Measurements from ENCODE around the gene RGS17.

RGS17 gene

DNA sequence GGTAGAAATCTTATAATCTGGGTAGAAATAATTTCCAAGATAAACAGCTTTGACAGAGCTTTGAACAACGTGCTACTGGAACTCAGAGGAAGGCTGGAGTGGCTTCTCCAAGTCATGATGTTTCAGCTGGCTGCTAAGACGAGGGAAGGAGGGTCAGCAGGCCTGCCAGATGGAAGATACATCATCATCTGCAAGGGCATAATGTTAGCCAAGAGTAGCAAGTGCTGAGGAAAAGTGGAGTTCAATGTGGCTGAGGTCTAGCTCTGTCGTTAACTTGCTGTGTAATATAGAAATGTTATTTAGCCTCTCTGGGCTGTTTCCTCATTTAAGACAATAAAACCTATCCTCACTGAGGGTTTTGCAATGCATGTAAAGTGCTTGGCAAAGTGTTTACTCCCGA lies 35.1 kb downstream of the RGS17 start:
- TF ChIP-seq, protein P1, sequence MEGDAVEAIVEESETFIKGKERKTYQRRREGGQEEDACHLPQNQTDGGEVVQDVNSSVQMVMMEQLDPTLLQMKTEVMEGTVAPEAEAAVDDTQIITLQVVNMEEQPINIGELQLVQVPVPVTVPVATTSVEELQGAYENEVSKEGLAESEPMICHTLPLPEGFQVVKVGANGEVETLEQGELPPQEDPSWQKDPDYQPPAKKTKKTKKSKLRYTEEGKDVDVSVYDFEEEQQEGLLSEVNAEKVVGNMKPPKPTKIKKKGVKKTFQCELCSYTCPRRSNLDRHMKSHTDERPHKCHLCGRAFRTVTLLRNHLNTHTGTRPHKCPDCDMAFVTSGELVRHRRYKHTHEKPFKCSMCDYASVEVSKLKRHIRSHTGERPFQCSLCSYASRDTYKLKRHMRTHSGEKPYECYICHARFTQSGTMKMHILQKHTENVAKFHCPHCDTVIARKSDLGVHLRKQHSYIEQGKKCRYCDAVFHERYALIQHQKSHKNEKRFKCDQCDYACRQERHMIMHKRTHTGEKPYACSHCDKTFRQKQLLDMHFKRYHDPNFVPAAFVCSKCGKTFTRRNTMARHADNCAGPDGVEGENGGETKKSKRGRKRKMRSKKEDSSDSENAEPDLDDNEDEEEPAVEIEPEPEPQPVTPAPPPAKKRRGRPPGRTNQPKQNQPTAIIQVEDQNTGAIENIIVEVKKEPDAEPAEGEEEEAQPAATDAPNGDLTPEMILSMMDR (IDR thresholded peaks at IDR 0.05; ENCODE audit: low read depth, low read length): no peak
- DNase-seq (ENCODE audit: low read depth in 2 of 2): no peak
- H3K4me3 ChIP-seq (replicated peaks in 1 of 2; ENCODE audit: low read depth in 2 of 2, low read length in 2 of 2): no peak overlapping the region

DNA sequence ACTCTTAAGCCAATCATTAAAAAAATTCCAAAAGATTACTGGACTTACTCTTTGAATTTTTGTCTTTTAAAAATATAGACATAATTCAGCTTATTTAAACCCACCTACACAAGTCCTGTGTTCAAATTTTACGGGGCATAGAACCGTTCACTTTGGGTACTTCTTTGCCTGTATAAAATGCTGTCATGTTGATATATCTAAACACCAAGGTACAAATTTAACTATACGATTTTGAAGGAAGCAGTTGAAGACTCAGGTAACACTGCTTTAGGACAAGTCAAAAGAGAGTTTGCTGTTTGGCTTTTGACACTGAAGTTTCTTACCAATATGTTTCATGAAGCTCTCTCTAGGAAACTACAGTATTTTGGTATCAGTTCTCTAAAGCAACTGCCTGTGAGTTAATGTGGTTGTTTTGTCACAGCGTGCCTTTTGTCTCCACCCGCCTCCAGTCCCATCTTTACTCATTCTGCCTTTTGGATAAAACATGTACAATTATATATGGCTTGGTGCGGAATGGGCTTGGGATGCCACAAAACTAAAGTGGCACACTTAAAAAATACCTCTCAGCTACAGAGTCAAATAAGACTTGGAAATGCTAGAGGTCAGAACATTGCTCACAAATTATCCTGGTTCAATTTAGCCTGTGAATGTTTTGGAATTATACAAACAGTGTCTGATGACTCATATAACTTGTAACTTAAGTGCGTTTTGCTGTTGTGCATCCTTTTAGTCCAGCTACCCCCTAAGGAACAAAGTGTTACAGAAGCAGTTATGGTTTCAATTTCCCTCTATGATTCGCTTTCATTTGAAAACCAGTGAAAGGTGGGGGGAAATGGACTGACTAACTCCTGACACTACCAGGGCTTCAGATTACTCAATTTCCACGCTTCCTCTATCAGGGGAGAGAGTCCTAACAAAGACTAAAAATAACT lies 38.7 kb downstream of the RGS17 start:
- DNase-seq (ENCODE audit: low read depth in 2 of 2): peak; percentile 84 to 93
- H3K4me3 ChIP-seq (replicated peaks in 1 of 2; ENCODE audit: low read depth in 2 of 2, low read length in 2 of 2): peak overlapping the region in 1 of 2 donors; percentile 7
- TF ChIP-seq, protein P1 (IDR thresholded peaks at IDR 0.05; ENCODE audit: low read depth, low read length): no peak

DNA sequence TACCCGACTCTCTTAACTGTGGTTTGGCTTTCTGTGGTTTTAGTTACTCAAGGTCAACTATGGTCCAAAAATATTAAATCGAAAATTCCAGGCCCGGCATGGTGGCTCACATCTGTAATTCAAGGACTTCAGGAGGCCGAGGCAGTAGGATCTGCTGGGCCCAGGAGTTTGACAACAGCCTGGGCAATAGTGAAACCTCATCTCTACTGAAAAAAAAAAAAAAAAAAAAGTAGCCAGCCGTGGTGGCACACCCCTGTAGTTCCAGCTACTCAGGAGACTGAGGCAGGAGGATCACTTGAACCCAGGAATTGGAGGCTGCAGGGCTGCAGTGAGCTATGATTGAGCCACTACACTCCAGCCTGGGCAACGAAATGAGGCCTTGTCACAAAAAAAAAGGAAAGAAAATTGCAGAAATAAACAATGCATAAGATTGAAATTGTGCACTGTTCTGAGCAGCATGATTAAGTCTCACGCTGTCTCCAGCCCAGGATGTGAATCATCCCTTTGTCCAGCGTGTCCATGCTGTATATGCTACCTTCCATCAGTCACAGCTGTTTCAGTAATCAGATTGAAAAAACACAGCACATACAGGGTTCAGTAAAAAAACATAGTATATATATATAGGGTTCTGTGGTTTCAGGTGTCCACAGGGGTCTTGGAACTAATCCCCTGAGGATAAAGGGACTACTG lies 40.7 kb downstream of the RGS17 start:
- TF ChIP-seq, protein P1 (IDR thresholded peaks at IDR 0.05; ENCODE audit: low read depth, low read length): no peak
- DNase-seq (ENCODE audit: low read depth in 2 of 2): peak; percentile 84 to 96

DNA sequence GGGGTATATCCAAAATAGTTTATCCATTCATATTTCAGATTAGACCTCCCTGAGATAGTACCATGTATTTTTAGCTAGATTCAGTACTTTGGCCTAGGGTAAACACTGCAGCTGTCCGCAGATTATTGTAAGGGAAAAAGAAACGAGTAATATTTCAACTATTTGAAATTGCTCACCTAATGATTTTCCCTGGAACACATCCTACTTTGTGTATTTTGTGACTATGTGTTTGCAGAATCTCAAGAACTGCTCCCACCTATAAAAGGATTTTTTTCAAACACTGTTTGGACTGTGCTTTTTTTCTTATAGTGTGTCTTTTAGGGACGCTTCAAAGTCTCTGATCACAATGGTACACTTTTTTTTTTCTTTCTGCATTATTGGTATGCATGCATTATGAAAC lies 42.3 kb downstream of the RGS17 start:
- DNase-seq (ENCODE audit: low read depth in 2 of 2): peak in 1 of 2 donors; percentile 52
- no peak overlapping the region for H3K4me3 ChIP-seq (replicated peaks in 1 of 2; ENCODE audit: low read depth in 2 of 2, low read length in 2 of 2)
- TF ChIP-seq, protein P1 (IDR thresholded peaks at IDR 0.05; ENCODE audit: low read depth, low read length): no peak

More for the DNA sequence above, 40.7 kb downstream of the RGS17 start:
- no peak overlapping the region for H3K4me3 ChIP-seq (replicated peaks in 1 of 2; ENCODE audit: low read depth in 2 of 2, low read length in 2 of 2)

DNA sequence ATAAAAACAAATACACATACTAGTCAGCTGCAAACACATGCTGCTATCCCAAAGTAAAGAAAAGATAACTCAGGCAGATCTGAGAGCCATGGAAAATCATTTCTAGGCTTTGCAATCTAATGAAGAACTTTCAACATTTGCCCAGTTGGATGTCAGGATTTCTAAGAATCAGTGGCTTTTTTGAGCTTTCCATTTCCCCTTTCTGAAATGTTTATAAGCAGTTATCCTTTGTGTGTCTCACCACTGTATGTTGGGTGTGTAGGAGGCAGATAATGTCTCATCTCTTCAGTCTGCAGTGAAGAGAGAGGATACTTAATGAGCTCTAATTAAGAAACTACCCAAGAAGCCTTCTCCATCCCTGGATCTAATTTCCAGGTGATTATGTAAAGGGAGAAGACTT lies 43.6 kb downstream of the RGS17 start:
- TF ChIP-seq, protein P1 (IDR thresholded peaks at IDR 0.05; ENCODE audit: low read depth, low read length): no peak
- DNase-seq (ENCODE audit: low read depth in 2 of 2): no peak
- no peak overlapping the region for H3K4me3 ChIP-seq (replicated peaks in 1 of 2; ENCODE audit: low read depth in 2 of 2, low read length in 2 of 2)

DNA sequence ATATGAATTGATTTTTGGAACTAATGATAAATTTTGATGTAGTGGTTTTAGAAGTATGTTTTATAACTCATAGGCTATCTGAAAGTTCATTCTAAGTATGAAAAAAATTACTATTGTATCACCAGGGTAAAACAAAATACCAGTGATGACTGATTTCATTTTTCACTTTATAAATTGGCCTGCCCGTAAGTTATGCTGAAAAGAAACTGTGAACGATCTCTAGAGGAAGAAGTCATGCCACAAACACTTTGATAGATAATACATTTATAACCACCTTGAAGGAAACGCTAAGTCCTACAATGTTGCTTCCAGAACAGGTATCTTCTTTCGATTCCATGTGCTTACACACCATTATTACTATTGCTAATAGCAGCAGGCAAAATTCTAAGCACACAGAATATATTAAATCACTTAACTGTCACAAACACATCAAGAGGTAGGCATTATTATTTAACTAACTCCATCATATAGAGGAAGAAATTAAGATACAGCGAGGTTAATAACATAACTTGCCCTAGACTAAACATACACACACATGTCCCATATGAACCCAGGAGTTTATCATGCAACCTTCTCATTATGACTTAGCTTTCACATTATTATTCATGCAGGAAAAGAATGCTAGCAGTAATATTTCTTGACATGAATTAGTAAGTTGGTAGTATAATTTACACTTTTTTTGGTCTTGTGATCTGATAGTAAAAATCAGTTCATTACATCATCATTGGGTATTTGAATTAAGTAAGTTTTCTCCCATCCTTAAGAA lies 44.7 kb downstream of the RGS17 start:
- H3K4me3 ChIP-seq (replicated peaks in 1 of 2; ENCODE audit: low read depth in 2 of 2, low read length in 2 of 2): no peak overlapping the region
- TF ChIP-seq, protein P1 (IDR thresholded peaks at IDR 0.05; ENCODE audit: low read depth, low read length): no peak
- DNase-seq (ENCODE audit: low read depth in 2 of 2): peak in 1 of 2 donors; percentile 38

All from cardiac fibroblast (primary cell).